Measurements from ENCODE around the gene ATP6V1C2. TPM values are rescaled to one million over a fixed set of nuclear protein-coding genes. Genes with fewer than 3 reads are reported as not detected.

Gene ATP6V1C2
- total and polyA plus RNA-seq, 9 of the 15 experiments (the other 6 are each of a cell fraction or from before 2014, with no cell fraction given), result 0.01 to 0.31 (median 0.10) TPM; not detected in 4

DNA sequence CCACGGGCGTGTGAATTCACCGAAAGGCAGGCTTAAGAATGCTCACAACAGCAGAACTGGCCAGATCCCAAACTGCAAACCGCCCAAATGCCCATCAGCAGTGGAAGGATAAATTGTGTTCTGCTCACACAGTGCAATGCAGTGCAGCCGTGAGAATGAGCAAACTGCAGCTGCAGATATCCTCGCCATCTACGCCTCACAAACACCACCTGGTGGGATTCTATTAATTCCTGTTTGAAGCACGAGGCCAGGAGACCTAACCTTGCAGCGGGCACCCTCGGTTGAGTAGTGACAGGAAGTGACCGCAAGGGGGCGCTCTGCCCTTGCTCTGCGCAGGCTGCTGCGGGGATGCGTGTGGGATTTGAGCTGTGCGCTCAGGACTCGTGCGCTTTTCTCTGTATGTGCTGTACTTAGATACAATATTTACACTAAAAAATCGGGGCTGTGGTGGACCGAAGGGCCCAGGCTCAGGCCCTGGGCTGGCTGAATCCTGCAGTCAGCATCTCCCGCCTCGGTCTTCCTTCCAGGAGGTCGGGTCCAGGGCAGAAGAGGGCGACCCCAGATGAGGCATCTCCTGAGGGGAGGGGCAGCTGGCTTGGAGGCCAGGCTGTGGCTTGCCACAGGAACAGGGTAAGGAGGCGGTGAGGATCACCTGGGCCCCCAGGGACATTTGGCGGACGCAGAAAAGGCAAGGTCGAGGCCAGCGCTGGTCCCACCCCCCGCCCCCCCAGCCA is 110.9 kb downstream of the ATP6V1C2 start (continued):
- TF ChIP-seq, protein P1, sequence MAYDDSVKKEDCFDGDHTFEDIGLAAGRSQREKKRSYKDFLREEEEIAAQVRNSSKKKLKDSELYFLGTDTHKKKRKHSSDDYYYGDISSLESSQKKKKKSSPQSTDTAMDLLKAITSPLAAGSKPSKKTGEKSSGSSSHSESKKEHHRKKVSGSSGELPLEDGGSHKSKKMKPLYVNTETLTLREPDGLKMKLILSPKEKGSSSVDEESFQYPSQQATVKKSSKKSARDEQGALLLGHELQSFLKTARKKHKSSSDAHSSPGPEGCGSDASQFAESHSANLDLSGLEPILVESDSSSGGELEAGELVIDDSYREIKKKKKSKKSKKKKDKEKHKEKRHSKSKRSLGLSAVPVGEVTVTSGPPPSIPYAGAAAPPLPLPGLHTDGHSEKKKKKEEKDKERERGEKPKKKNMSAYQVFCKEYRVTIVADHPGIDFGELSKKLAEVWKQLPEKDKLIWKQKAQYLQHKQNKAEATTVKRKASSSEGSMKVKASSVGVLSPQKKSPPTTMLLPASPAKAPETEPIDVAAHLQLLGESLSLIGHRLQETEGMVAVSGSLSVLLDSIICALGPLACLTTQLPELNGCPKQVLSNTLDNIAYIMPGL (CRISPR knock-in tag; IDR thresholded peaks at IDR 0.05), result no peak
- TF ChIP-seq ETV5 (CRISPR knock-in tag; IDR thresholded peaks at IDR 0.05; ENCODE audit: low read depth) (peak; percentile 67; the same call in 1 of the 2 replicates), NUFIP1 (IDR thresholded peaks at IDR 0.05; ENCODE audit: partially characterized antibody) (no peak), REST (IDR thresholded peaks at IDR 0.05; ENCODE audit: borderline replicate concordance) (peak; percentile 75), REST (CRISPR knock-in tag; IDR thresholded peaks at IDR 0.05; ENCODE audit: low read depth) (no peak), MAX (CRISPR knock-in tag; IDR thresholded peaks at IDR 0.05) (peak; percentile 55), CBX2 (IDR thresholded peaks at IDR 0.05; ENCODE audit: insufficient read depth, low read length, poor library complexity, severe bottlenecking) (no peak), EHMT2 (IDR thresholded peaks at IDR 0.05) (no peak), FOXK1 (CRISPR knock-in tag; IDR thresholded peaks at IDR 0.05; ENCODE audit: borderline replicate concordance) (no peak), CREM (IDR thresholded peaks at IDR 0.05; ENCODE audit: low read depth) (peak; percentile 73), ZNF212 (CRISPR knock-in tag; IDR thresholded peaks at IDR 0.05) (no peak), HDAC6 (IDR thresholded peaks at IDR 0.05; ENCODE audit: low read depth, low read length) (no peak), PCBP2 (IDR thresholded peaks at IDR 0.05; ENCODE audit: low read depth, low read length, poor library complexity, severe bottlenecking) (no peak), MAZ (CRISPR knock-in tag; conservative IDR thresholded peaks at IDR 0.05 in 1 of 2, IDR thresholded peaks at IDR 0.05 in 1 of 2) (peak in 1 of 2 experiments; percentile 68; a peak in 2 of 4 replicates), POLR2AphosphoS2 (IDR thresholded peaks at IDR 0.05; ENCODE audit: low read length) (no peak)
- TF ChIP-seq, protein P2, sequence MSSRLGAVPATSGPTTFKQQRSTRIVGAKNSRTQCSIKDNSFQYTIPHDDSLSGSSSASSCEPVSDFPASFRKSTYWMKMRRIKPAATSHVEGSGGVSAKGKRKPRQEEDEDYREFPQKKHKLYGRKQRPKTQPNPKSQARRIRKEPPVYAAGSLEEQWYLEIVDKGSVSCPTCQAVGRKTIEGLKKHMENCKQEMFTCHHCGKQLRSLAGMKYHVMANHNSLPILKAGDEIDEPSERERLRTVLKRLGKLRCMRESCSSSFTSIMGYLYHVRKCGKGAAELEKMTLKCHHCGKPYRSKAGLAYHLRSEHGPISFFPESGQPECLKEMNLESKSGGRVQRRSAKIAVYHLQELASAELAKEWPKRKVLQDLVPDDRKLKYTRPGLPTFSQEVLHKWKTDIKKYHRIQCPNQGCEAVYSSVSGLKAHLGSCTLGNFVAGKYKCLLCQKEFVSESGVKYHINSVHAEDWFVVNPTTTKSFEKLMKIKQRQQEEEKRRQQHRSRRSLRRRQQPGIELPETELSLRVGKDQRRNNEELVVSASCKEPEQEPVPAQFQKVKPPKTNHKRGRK (tag; IDR thresholded peaks at IDR 0.05), result no peak

Data from K562 (cell line).